Measurements from ENCODE around the gene PDCD1.

The PDCD1 gene

DNA sequence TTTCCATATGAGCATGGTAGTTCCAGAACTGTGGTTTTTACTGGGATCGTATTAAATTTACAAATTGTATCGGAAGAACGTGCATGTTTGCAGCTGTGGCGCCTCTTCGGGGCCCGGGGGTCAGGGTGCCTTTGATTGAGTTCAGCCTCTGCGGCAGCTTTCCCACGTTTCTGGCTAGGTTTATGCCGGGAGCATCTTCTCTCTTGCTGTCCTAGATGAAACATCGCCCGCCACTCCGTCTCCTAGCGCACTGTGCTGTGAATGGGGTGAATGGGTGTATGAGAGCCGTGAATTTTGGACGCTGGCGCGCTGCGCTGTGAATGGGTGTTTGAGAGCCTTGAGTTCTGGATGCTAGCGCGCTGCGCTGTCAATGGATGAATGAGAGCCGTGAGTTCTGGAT, 12.3 kb downstream of the PDCD1 start:
- H3K79me2 ChIP-seq (ENCODE audit: control insufficient read depth, insufficient read depth, low read length, unreplicated experiment), result no peaks in the 10 kb centered on the region
- no peak overlapping the region for H3K27ac ChIP-seq (ENCODE audit: low read depth, low read length)
- no peak overlapping the region for H3K4me3 ChIP-seq (ENCODE audit: low read depth, low read length)
- H3K27me3 ChIP-seq (ENCODE audit: insufficient read depth, low read length), result no peaks in the 10 kb centered on the region
- H2AFZ ChIP-seq (ENCODE audit: low read length, unreplicated experiment), result no peak overlapping the region
- no peaks in the 10 kb centered on the region for H3K36me3 ChIP-seq (ENCODE audit: insufficient read depth, low read length)
- H3K4me1 ChIP-seq (ENCODE audit: control insufficient read depth, insufficient read depth, low read length, unreplicated experiment), result peaks cover 5% of the 10 kb centered on the region

DNA sequence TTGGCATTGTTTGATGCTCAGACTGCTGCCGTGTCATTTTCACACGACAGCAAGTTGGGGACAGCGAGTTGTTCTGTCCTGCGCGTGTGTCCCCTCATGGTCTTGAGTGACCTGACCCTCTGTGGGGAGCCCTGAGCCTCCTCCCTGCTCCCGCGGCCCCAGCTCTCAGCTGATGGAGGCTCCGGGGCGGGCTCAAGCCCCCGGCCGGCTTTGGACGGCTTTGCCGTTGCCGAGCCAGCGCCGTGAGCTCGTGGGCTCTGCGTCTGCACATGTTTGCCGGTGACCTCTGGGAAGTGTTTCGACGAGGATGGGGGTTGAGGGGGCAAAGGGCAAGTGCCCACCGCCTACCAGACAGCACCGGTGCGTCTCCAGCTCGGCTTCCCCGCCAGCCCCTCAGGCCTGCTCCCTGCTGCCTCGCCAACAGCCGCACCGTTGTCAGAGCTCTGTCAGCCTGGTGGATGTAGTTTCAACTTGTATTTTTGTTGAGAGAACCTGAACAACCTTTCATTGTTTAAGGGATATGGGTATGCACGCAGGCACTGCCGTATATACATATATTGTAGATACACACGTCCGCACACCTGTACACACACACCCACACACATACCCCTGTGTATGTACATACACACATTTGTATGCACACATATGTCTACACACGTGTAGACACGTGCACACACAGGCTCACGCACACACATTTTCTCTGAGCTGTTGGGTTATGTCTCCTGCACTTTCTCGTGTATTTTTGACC, 13.7 kb downstream of the PDCD1 start:
- no peaks in the 10 kb centered on the region for H3K27me3 ChIP-seq (ENCODE audit: insufficient read depth, low read length)
- peaks cover 5% of the 10 kb centered on the region for H3K4me1 ChIP-seq (ENCODE audit: control insufficient read depth, insufficient read depth, low read length, unreplicated experiment)
- peak overlapping the region; percentile 79 for H3K4me3 ChIP-seq (ENCODE audit: low read depth, low read length)
- no peak overlapping the region for H2AFZ ChIP-seq (ENCODE audit: low read length, unreplicated experiment)
- H3K36me3 ChIP-seq (ENCODE audit: insufficient read depth, low read length), result no peaks in the 10 kb centered on the region
- no peaks in the 10 kb centered on the region for H3K79me2 ChIP-seq (ENCODE audit: control insufficient read depth, insufficient read depth, low read length, unreplicated experiment)
- no peak overlapping the region for H3K27ac ChIP-seq (ENCODE audit: low read depth, low read length)

DNA sequence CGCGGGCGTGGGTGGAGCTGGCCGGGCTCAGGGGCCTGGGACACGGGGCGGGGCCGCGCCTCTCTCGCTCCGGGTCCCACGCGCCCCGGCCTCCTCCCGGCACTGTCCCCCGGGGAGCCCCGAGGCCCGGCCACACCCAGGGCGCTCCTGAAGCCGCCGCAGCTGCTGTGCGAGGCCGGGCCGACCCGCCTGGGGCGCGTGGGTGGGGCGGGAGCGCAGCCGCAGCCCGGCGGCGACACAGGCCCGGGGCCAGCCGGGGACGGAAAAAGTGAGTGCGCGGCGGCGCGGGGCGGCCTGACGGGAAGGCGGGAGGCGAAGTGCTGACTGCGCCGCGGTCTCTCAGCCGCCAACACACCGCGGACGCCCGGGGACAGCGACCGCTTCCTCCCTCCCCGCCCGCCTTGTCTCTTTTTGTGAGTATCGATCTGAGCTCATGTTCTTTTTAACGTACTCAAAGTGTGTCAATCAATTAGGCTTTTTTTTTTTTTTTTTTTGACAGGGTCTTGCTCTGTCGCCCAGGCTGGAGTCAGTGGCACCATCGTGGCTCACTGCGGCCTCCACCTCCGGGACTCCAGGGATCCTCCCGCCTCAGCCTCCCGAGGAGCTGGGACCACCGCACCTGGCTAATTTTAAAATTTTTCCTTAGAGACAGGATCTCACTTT, 14.5 kb downstream of the PDCD1 start:
- no peaks in the 10 kb centered on the region for H3K79me2 ChIP-seq (ENCODE audit: control insufficient read depth, insufficient read depth, low read length, unreplicated experiment)
- no peaks in the 10 kb centered on the region for H3K27me3 ChIP-seq (ENCODE audit: insufficient read depth, low read length)
- H3K36me3 ChIP-seq (ENCODE audit: insufficient read depth, low read length), result no peaks in the 10 kb centered on the region
- peak overlapping the region; percentile 79 for H3K4me3 ChIP-seq (ENCODE audit: low read depth, low read length)
- H3K27ac ChIP-seq (ENCODE audit: low read depth, low read length), result no peak overlapping the region
- H3K4me1 ChIP-seq (ENCODE audit: control insufficient read depth, insufficient read depth, low read length, unreplicated experiment), result peaks cover 5% of the 10 kb centered on the region
- peak overlapping the region; percentile 38 for H2AFZ ChIP-seq (ENCODE audit: low read length, unreplicated experiment)

DNA sequence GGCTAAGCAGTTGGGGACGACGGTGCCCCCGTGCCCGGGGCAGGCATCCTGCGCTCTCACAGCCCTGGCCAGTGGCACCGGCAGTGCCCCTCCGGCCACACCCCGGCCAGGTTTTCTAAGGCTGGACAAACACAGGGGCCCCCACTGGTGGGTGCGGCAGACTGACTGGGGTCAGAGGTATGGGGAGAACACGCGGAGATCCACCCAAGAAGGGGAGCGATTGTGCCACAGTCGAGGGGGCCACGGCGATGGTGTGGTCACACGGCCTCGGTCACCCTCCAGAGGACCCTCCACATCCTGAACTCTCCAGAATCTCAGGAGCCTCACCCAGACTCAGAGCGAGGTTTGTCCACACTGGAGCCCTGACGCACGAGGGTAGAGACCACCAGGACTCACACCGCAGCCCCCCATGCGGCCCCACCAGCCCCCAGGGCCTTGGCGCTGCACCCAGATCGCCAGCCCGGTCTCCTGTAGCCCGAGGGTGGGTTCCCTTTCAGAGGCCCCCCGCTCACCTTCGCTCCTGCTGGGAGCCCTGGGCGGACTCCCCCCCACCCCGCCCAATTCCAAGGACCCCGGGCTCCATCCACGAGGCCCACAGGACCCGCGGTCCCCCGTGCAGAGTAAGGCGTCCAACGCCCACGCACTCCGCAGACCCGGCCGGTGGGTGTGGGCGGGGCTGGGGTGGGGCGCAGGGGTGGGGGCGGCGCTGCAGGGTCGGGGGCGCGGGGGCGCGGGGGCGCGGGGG, 15.2 kb downstream of the PDCD1 start:
- H3K27ac ChIP-seq (ENCODE audit: low read depth, low read length), result no peak overlapping the region
- H3K4me1 ChIP-seq (ENCODE audit: control insufficient read depth, insufficient read depth, low read length, unreplicated experiment), result peaks cover 5% of the 10 kb centered on the region
- H3K79me2 ChIP-seq (ENCODE audit: control insufficient read depth, insufficient read depth, low read length, unreplicated experiment), result no peaks in the 10 kb centered on the region
- H3K36me3 ChIP-seq (ENCODE audit: insufficient read depth, low read length), result no peaks in the 10 kb centered on the region
- H3K27me3 ChIP-seq (ENCODE audit: insufficient read depth, low read length), result peaks cover 3% of the 10 kb centered on the region
- no peak overlapping the region for H3K4me3 ChIP-seq (ENCODE audit: low read depth, low read length)
- H2AFZ ChIP-seq (ENCODE audit: low read length, unreplicated experiment), result no peak overlapping the region

DNA sequence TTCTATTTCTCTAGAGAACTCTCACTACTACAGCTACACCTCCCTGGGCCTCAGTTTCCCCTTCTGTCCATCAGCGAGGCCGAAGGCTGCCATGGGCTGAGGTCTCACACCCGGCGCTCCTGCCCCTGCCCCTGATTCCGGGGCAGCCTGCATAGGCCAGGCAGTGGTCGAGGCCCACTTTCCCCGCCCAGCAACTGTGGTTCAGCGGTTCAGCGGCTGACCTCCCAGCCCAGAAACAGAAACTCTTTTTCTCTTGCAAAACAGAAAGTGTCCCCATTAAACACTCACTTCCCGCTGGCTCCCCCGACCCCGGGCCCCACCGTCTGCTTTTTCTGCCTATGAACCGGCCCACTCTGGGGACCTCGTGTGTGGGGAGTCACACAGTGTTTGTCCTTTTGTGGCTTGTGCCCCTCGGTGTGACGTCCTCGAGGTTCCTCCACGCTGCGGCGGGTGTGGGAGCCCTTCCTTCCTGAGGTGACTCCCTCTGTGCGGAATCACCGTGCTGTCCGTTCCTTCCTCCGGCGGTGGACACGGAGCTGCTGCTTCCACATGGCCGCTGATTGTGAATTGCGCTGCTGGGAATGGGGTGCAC, 16.0 kb downstream of the PDCD1 start:
- no peak overlapping the region for H3K4me3 ChIP-seq (ENCODE audit: low read depth, low read length)
- no peak overlapping the region for H2AFZ ChIP-seq (ENCODE audit: low read length, unreplicated experiment)
- H3K4me1 ChIP-seq (ENCODE audit: control insufficient read depth, insufficient read depth, low read length, unreplicated experiment), result peaks cover 5% of the 10 kb centered on the region
- no peaks in the 10 kb centered on the region for H3K36me3 ChIP-seq (ENCODE audit: insufficient read depth, low read length)
- H3K27ac ChIP-seq (ENCODE audit: low read depth, low read length), result no peak overlapping the region
- no peaks in the 10 kb centered on the region for H3K79me2 ChIP-seq (ENCODE audit: control insufficient read depth, insufficient read depth, low read length, unreplicated experiment)
- H3K27me3 ChIP-seq (ENCODE audit: insufficient read depth, low read length), result peaks cover 11% of the 10 kb centered on the region

DNA sequence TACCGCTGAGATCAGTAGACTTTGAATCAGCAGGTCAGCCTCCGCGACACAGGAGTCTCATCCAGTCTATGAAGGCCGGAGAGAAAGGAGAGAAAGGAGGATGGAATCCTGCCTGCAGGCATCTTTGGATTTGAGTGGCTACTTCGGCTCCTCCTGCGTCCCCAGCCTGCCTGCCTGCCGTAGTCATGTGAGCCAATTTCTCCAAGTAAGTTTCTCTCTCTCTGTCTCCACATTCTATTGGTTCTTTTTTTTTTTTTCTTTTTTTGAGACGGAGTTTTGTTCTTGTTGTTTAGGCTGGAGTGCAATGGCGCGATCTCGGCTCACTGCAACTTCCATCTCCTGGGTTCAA, 16.7 kb downstream of the PDCD1 start:
- no peaks in the 10 kb centered on the region for H3K36me3 ChIP-seq (ENCODE audit: insufficient read depth, low read length)
- H3K27me3 ChIP-seq (ENCODE audit: insufficient read depth, low read length), result peaks cover 18% of the 10 kb centered on the region
- H3K4me1 ChIP-seq (ENCODE audit: control insufficient read depth, insufficient read depth, low read length, unreplicated experiment), result peaks cover 5% of the 10 kb centered on the region
- no peak overlapping the region for H3K27ac ChIP-seq (ENCODE audit: low read depth, low read length)
- no peak overlapping the region for H3K4me3 ChIP-seq (ENCODE audit: low read depth, low read length)
- H3K79me2 ChIP-seq (ENCODE audit: control insufficient read depth, insufficient read depth, low read length, unreplicated experiment), result no peaks in the 10 kb centered on the region
- no peak overlapping the region for H2AFZ ChIP-seq (ENCODE audit: low read length, unreplicated experiment)

GRCh38 chr2:241841181-241842066, 17.3 kb downstream of the PDCD1 start:
- no peak overlapping the region for H3K27ac ChIP-seq (ENCODE audit: low read depth, low read length)
- no peaks in the 10 kb centered on the region for H3K36me3 ChIP-seq (ENCODE audit: insufficient read depth, low read length)
- H2AFZ ChIP-seq (ENCODE audit: low read length, unreplicated experiment), result no peak overlapping the region
- no peak overlapping the region for H3K4me3 ChIP-seq (ENCODE audit: low read depth, low read length)
- H3K4me1 ChIP-seq (ENCODE audit: control insufficient read depth, insufficient read depth, low read length, unreplicated experiment), result peaks cover 5% of the 10 kb centered on the region
- H3K79me2 ChIP-seq (ENCODE audit: control insufficient read depth, insufficient read depth, low read length, unreplicated experiment), result no peaks in the 10 kb centered on the region
- H3K27me3 ChIP-seq (ENCODE audit: insufficient read depth, low read length), result peaks cover 23% of the 10 kb centered on the region

DNA sequence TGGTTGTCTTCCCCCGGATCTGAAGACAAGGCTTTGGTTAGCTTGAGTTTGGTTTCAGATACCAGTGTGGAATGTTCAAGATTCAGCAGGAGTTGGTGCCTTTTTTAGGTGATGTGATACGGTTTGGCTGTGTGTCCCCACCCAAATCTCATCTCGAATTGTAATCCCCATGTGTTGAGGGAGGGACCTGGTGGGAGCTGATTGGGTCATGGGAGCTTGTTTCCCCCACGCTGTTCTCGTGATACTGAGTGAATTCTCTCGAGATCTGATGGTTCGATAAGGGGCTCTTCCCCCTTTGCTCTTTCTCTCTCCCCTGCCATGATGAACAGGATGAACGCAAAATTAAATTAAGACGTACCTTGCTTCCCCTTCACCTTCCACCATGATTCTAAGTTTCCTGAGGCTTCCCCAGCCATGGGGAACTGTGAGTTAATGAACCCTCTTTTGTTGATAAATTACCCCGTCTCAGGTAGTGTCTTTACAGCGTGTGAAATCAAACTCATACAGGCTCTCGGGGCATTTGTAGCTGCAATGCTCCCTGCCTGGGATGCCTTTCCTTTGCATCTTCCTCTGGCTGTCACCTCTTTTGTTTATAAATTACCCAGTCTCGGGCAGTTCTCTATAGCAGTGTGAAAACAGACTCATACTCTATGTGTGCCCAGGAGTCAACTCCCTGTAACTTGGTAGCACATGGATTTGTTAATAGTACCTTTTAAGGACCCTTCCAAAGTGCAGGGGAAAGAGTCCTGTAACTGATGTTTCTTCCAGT, 21.3 kb downstream of the PDCD1 start:
- no peak overlapping the region for H2AFZ ChIP-seq (ENCODE audit: low read length, unreplicated experiment)
- no peaks in the 10 kb centered on the region for H3K79me2 ChIP-seq (ENCODE audit: control insufficient read depth, insufficient read depth, low read length, unreplicated experiment)
- H3K27ac ChIP-seq (ENCODE audit: low read depth, low read length), result no peak overlapping the region
- H3K4me1 ChIP-seq (ENCODE audit: control insufficient read depth, insufficient read depth, low read length, unreplicated experiment), result peaks cover 6% of the 10 kb centered on the region
- peaks cover 32% of the 10 kb centered on the region for H3K27me3 ChIP-seq (ENCODE audit: insufficient read depth, low read length)
- H3K36me3 ChIP-seq (ENCODE audit: insufficient read depth, low read length), result no peaks in the 10 kb centered on the region
- no peak overlapping the region for H3K4me3 ChIP-seq (ENCODE audit: low read depth, low read length)

- Histone ChIP-seq H3K4me3 (ENCODE audit: low read depth, low read length) (no peak overlapping the region), H3K4me1 (ENCODE audit: control insufficient read depth, insufficient read depth, low read length, unreplicated experiment) (peaks cover 6% of the 10 kb centered on the region)
These were observed 22.4 kb downstream of the PDCD1 start for GRCh38 chr2:241836292-241836691.

More at GRCh38 chr2:241836292-241836691, 22.4 kb downstream of the PDCD1 start:
- H2AFZ ChIP-seq (ENCODE audit: low read length, unreplicated experiment), result no peak overlapping the region
- peaks cover 32% of the 10 kb centered on the region for H3K27me3 ChIP-seq (ENCODE audit: insufficient read depth, low read length)
- H3K27ac ChIP-seq (ENCODE audit: low read depth, low read length), result no peak overlapping the region
- no peaks in the 10 kb centered on the region for H3K36me3 ChIP-seq (ENCODE audit: insufficient read depth, low read length)
- no peaks in the 10 kb centered on the region for H3K79me2 ChIP-seq (ENCODE audit: control insufficient read depth, insufficient read depth, low read length, unreplicated experiment)

All from ACC112 (cell line).